D341Med (cell line): ENCODE measurements around the gene MT1A.
"Not testable (repeated sequence)": the region's sequence is repeated elsewhere in the genome, so short reads cannot be mapped to it uniquely, and the experiment has no call there.

ENCODE experiments used
- DNase-seq: peaks from one replicate; pipeline ENCODE4 v3.0.0; 2012; ENCODE audit warnings: low spot score

The MT1A gene

GRCh38 chr16:56657555-56658326 lies 19.3 kb downstream of the MT1A start, which contains the start of gene MT1F:
Gene MT1F, plus strand, starts transcription at chr16:56657959. Its CDS starts 100 bp downstream, at chr16:56658059.
- peak; percentile 53 for DNase-seq

- DNase-seq, result no peak
These were observed 19.9 kb downstream of the MT1A start for GRCh38 chr16:56658327-56658875.

- DNase-seq, result no peak
These were observed 24.2 kb downstream of the MT1A start for GRCh38 chr16:56662357-56663354.

- no peak for DNase-seq
These were observed 26.0 kb downstream of the MT1A start for GRCh38 chr16:56664506-56664905.

GRCh38 chr16:56665286-56666261 lies 27.1 kb downstream of the MT1A start:
- not testable (repeated sequence) for DNase-seq

- no peak for DNase-seq
These were observed 29.4 kb downstream of the MT1A start, which contains the start of gene MT1G for GRCh38 chr16:56667581-56668571. Gene MT1G, minus strand, starts transcription at chr16:56668065. Its CDS starts 72 bp downstream, at chr16:56667993.

- no peak for DNase-seq
These were observed 30.8 kb downstream of the MT1A start, which contains the start of gene MT1H for GRCh38 chr16:56669005-56669839. Gene MT1H, plus strand, starts transcription at chr16:56669814. Its CDS starts 71 bp downstream, at chr16:56669885.

GRCh38 chr16:56669840-56670619 lies 31.6 kb downstream of the MT1A start:
- no peak for DNase-seq

- no peak for DNase-seq
These were observed 32.1 kb downstream of the MT1A start for GRCh38 chr16:56670620-56670934.

GRCh38 chr16:56671691-56672090 lies 33.2 kb downstream of the MT1A start:
- DNase-seq, result not testable (repeated sequence)

- DNase-seq, result not testable (repeated sequence)
These were observed 33.7 kb downstream of the MT1A start for GRCh38 chr16:56672171-56672570.

- no peak for DNase-seq
These were observed 34.5 kb downstream of the MT1A start for GRCh38 chr16:56672761-56673536.

- DNase-seq, result no peak
These were observed 35.5 kb downstream of the MT1A start for GRCh38 chr16:56673921-56674320.

- not testable (repeated sequence) for DNase-seq
These were observed 36.1 kb downstream of the MT1A start for GRCh38 chr16:56674570-56674969.

- DNase-seq, result no peak
These were observed 37.3 kb downstream of the MT1A start for GRCh38 chr16:56675685-56676210.

- no peak for DNase-seq
These were observed 39.0 kb downstream of the MT1A start for GRCh38 chr16:56677474-56677873.
